SJCRH30 (cell line): ENCODE measurements around the gene FAM83E. TPM values are rescaled to one million over a fixed set of nuclear protein-coding genes. Genes with fewer than 3 reads are reported as not detected.

ENCODE experiments used
- DNase-seq, 2 experiments: peaks; one replicate each; pipeline ENCODE4 v3.0.0-alpha.2; 2015 to 2020
- H3K27ac ChIP-seq: fragments of 250-450 bp; sonication (Bioruptor Pico); 2 replicates; pipeline ENCODE4 v1.5.1; 2020; ENCODE audit warnings: mild to moderate bottlenecking, moderate library complexity
- H3K27me3 ChIP-seq: fragments of 250-450 bp; sonication (Bioruptor Pico); 2 replicates; pipeline ENCODE4 v1.5.1; 2020; ENCODE audit warnings: mild to moderate bottlenecking, moderate library complexity
- H3K36me3 ChIP-seq: fragments of 250-450 bp; sonication (Bioruptor Pico); 2 replicates; pipeline ENCODE4 v1.5.1; 2020; ENCODE audit warnings: mild to moderate bottlenecking, moderate library complexity
- H3K4me1 ChIP-seq: fragments of 250-450 bp; sonication (Bioruptor Pico); 2 replicates; pipeline ENCODE4 v1.5.1; 2020; ENCODE audit warnings: mild to moderate bottlenecking, moderate library complexity
- H3K4me3 ChIP-seq: fragments of 250-450 bp; sonication (Bioruptor Pico); 2 replicates; pipeline ENCODE4 v1.5.1; 2020; ENCODE audit warnings: mild to moderate bottlenecking, moderate library complexity
- H3K9me3 ChIP-seq: fragments of 250-450 bp; sonication (Bioruptor Pico); replicated peaks from 2 replicates; pipeline ENCODE4 v1.5.1; 2020; ENCODE audit warnings: mild to moderate bottlenecking, moderate library complexity
- total RNA-seq: library from RNA; depleted of rRNA; stranded (reverse); fragments of >200 nt; shearing (Covaris generic); gene quantifications from 2 replicates; pipeline ENCODE4 v1.2.3, GENCODE V29; 2014

Gene FAM83E
- total RNA-seq, 1 experiment from 2014 or later = 3.3 TPM

- H3K4me3 ChIP-seq = no peak overlapping the region
- no peaks in the 10 kb centered on the region for H3K4me1 ChIP-seq
- H3K27me3 ChIP-seq = no peaks in the 10 kb centered on the region
- no peak overlapping the region for H3K27ac ChIP-seq
- DNase-seq = no peak
- peaks cover 44% of the 10 kb centered on the region for H3K36me3 ChIP-seq
- no peaks in the 10 kb centered on the region for H3K9me3 ChIP-seq
Observed at GRCh38 chr19:48615231-48616040, 560 bp upstream of the FAM83E start.

GRCh38 chr19:48613852-48614435 is 932 bp downstream of the FAM83E start:
- no peak for DNase-seq
- Histone ChIP-seq H3K27ac (no peak overlapping the region), H3K27me3 (no peaks in the 10 kb centered on the region), H3K9me3 (no peaks in the 10 kb centered on the region), H3K36me3 (peaks cover 44% of the 10 kb centered on the region), H3K4me1 (no peaks in the 10 kb centered on the region), H3K4me3 (no peak overlapping the region)

- Histone ChIP-seq H3K4me1 (no peaks in the 10 kb centered on the region), H3K27ac (no peak overlapping the region), H3K9me3 (no peaks in the 10 kb centered on the region), H3K4me3 (no peak overlapping the region), H3K27me3 (no peaks in the 10 kb centered on the region), H3K36me3 (peaks cover 43% of the 10 kb centered on the region)
- no peak for DNase-seq
Observed at GRCh38 chr19:48613024-48613851, 1.6 kb downstream of the FAM83E start.

- DNase-seq = no peak
- Histone ChIP-seq H3K4me3 (no peak overlapping the region), H3K27me3 (no peaks in the 10 kb centered on the region), H3K9me3 (no peaks in the 10 kb centered on the region), H3K27ac (no peak overlapping the region), H3K36me3 (peaks cover 29% of the 10 kb centered on the region), H3K4me1 (no peaks in the 10 kb centered on the region)
Observed at GRCh38 chr19:48611872-48612271, 3.0 kb downstream of the FAM83E start.

- Histone ChIP-seq H3K4me1 (no peaks in the 10 kb centered on the region), H3K4me3 (no peak overlapping the region), H3K9me3 (no peaks in the 10 kb centered on the region), H3K27me3 (no peaks in the 10 kb centered on the region), H3K27ac (no peak overlapping the region), H3K36me3 (peaks cover 7% of the 10 kb centered on the region; the same call in 1 of the 2 replicates)
- DNase-seq = no peak
Observed at GRCh38 chr19:48609571-48610108, 5.2 kb downstream of the FAM83E start.

GRCh38 chr19:48608798-48609263 is 6.0 kb downstream of the FAM83E start:
- DNase-seq = peak in 1 of 2 experiments; percentile 55
- Histone ChIP-seq H3K27ac (no peak overlapping the region), H3K4me3 (no peak overlapping the region), H3K4me1 (no peaks in the 10 kb centered on the region), H3K9me3 (no peaks in the 10 kb centered on the region), H3K36me3 (0 out of 2 replicates have a peak, but pooled peaks cover 2% of the 10 kb centered on the region), H3K27me3 (no peaks in the 10 kb centered on the region)

- Histone ChIP-seq H3K4me3 (no peak overlapping the region), H3K9me3 (no peaks in the 10 kb centered on the region), H3K27me3 (no peaks in the 10 kb centered on the region), H3K27ac (no peak overlapping the region), H3K36me3 (no peaks in the 10 kb centered on the region), H3K4me1 (no peaks in the 10 kb centered on the region)
- no peak for DNase-seq
Observed at GRCh38 chr19:48607359-48607755, 7.5 kb downstream of the FAM83E start.

- H3K27me3 ChIP-seq = no peaks in the 10 kb centered on the region
- no peak within 1 kb of the TSS for H3K4me3 ChIP-seq
- H3K4me1 ChIP-seq = no peaks in the 10 kb centered on the region
- DNase-seq = no peak
- H3K9me3 ChIP-seq = no peaks in the 10 kb centered on the region
- H3K36me3 ChIP-seq = no peaks in the 10 kb centered on the region
- H3K27ac ChIP-seq = no peak within 1 kb of the TSS
Observed at GRCh38 chr19:48606463-48607358, 8.2 kb downstream of the FAM83E start, which contains the start of gene SPACA4. SPACA4 (plus strand) TSS chr19:48606742; CDS start chr19:48606979, 237 bp downstream.

- H3K36me3 ChIP-seq = no peaks in the 10 kb centered on the region
- no peaks in the 10 kb centered on the region for H3K9me3 ChIP-seq
- DNase-seq = no peak
- H3K27me3 ChIP-seq = peaks cover 4% of the 10 kb centered on the region; the same call in 1 of the 2 replicates
- H3K4me1 ChIP-seq = no peaks in the 10 kb centered on the region
- H3K4me3 ChIP-seq = no peak overlapping the region
- H3K27ac ChIP-seq = no peak overlapping the region
Observed at GRCh38 chr19:48603850-48604249, 11.0 kb downstream of the FAM83E start.

GRCh38 chr19:48603449-48603848 is 11.4 kb downstream of the FAM83E start:
- Histone ChIP-seq H3K27me3 (peaks cover 8% of the 10 kb centered on the region; the same call in 1 of the 2 replicates), H3K36me3 (no peaks in the 10 kb centered on the region), H3K27ac (no peak overlapping the region), H3K4me3 (no peak overlapping the region), H3K4me1 (no peaks in the 10 kb centered on the region), H3K9me3 (no peaks in the 10 kb centered on the region)
- DNase-seq = no peak

- DNase-seq = no peak
- H3K4me1 ChIP-seq = no peaks in the 10 kb centered on the region
- peaks cover 8% of the 10 kb centered on the region; the same call in 1 of the 2 replicates for H3K27me3 ChIP-seq
- no peak overlapping the region for H3K4me3 ChIP-seq
- H3K9me3 ChIP-seq = no peaks in the 10 kb centered on the region
- no peaks in the 10 kb centered on the region for H3K36me3 ChIP-seq
- no peak overlapping the region for H3K27ac ChIP-seq
Observed at GRCh38 chr19:48603001-48603400, 11.9 kb downstream of the FAM83E start.

- no peak overlapping the region for H3K27ac ChIP-seq
- H3K9me3 ChIP-seq = no peaks in the 10 kb centered on the region
- no peak for DNase-seq
- H3K4me1 ChIP-seq = no peaks in the 10 kb centered on the region
- H3K27me3 ChIP-seq = peaks cover 8% of the 10 kb centered on the region; the same call in 1 of the 2 replicates
- no peak overlapping the region for H3K4me3 ChIP-seq
- H3K36me3 ChIP-seq = no peaks in the 10 kb centered on the region
Observed at GRCh38 chr19:48600679-48601417, 14.0 kb downstream of the FAM83E start.

GRCh38 chr19:48598996-48599700 is 15.7 kb downstream of the FAM83E start:
- Histone ChIP-seq H3K36me3 (no peaks in the 10 kb centered on the region), H3K4me3 (no peak overlapping the region), H3K27me3 (peaks cover 8% of the 10 kb centered on the region; the same call in 1 of the 2 replicates), H3K27ac (no peak overlapping the region), H3K9me3 (no peaks in the 10 kb centered on the region), H3K4me1 (no peaks in the 10 kb centered on the region)
- no peak for DNase-seq
